ENCODE data around the gene DYNC2I2. TPM values are rescaled to one million over a fixed set of nuclear protein-coding genes. Genes with fewer than 3 reads are reported as not detected.

DYNC2I2 gene
- 52.4 and 53.2 TPM in 2 replicates for total RNA-seq (2022)
- Bru-seq, nascent RNA = percentile 49 among the genes with signal in this experiment
- percentile 64 among the genes with signal in this experiment for BruChase-seq, experiment 1, labeled RNA remaining after a 6-hour chase
- percentile 59 among the genes with signal in this experiment for BruChase-seq, experiment 2, labeled RNA remaining after a 2-hour chase
- long read RNA-seq, transcript WDR34-201 (9 exons, 1,755 nt) = major isoform, 132 of 164 reads
- long read RNA-seq, partial matches to known transcripts = 6 of 164 reads
- long read RNA-seq, other reads (novel, unspliced or antisense) = 26 of 164 reads

- CTCF ChIA-PET = no interaction called here
- Mint-ChIP-seq H3K27me3 (ENCODE audit: unreplicated experiment) (no peaks in the 10 kb centered on the region), H3K4me3 (ENCODE audit: low read depth, unreplicated experiment) (peak within 1 kb of the TSS; percentile 76), H3K9me3 (ENCODE audit: low read depth, unreplicated experiment) (no peaks in the 10 kb centered on the region), H3K27ac (ENCODE audit: unreplicated experiment) (peak within 1 kb of the TSS; percentile 98), H3K36me3 (ENCODE audit: insufficient read depth, unreplicated experiment) (peaks cover 17% of the 10 kb centered on the region), H3K4me1 (ENCODE audit: low read depth, unreplicated experiment) (peaks cover 8% of the 10 kb centered on the region)
- BruUV-seq (replicated peaks) = no TSS peak
- peak; percentile 93 for DNase-seq
- TF ChIP-seq CTCF (IDR thresholded peaks at IDR 0.05; ENCODE audit: unreplicated experiment) = no peak
- intact Hi-C loops (cut with micrococcal nuclease; ENCODE audit: unreplicated experiment) = no loop called here
These were observed at the start of gene DYNC2I2 for GRCh38 chr9:128656416-128657343. Gene DYNC2I2 (minus strand): TSS chr9:128656847. CDS start chr9:128656726, 121 bp downstream.

- TF ChIP-seq CTCF (IDR thresholded peaks at IDR 0.05; ENCODE audit: unreplicated experiment) = no peak
- no peak overlapping the region for H3K4me3 Mint-ChIP-seq (ENCODE audit: low read depth, unreplicated experiment)
- CTCF ChIA-PET = no interaction called here
- no peaks in the 10 kb centered on the region for H3K4me1 Mint-ChIP-seq (ENCODE audit: low read depth, unreplicated experiment)
- no TSS peak for BruUV-seq (replicated peaks)
- no peak overlapping the region for H3K27ac Mint-ChIP-seq (ENCODE audit: unreplicated experiment)
- no peaks in the 10 kb centered on the region for H3K9me3 Mint-ChIP-seq (ENCODE audit: low read depth, unreplicated experiment)
- H3K36me3 Mint-ChIP-seq (ENCODE audit: insufficient read depth, unreplicated experiment) = peaks cover 16% of the 10 kb centered on the region
- no peaks in the 10 kb centered on the region for H3K27me3 Mint-ChIP-seq (ENCODE audit: unreplicated experiment)
- intact Hi-C loops (cut with micrococcal nuclease; ENCODE audit: unreplicated experiment) = no loop called here
- no peak for DNase-seq
These were observed 49.4 kb upstream of the DYNC2I2 start for GRCh38 chr9:128706045-128706444.

- intact Hi-C loops (cut with micrococcal nuclease; ENCODE audit: unreplicated experiment) = no loop called here
- peaks cover 16% of the 10 kb centered on the region for H3K36me3 Mint-ChIP-seq (ENCODE audit: insufficient read depth, unreplicated experiment)
- CTCF ChIA-PET = no interaction called here
These were observed 48.7 kb upstream of the DYNC2I2 start for GRCh38 chr9:128705051-128705965.

More at GRCh38 chr9:128705051-128705965, 48.7 kb upstream of the DYNC2I2 start:
- no peaks in the 10 kb centered on the region for H3K9me3 Mint-ChIP-seq (ENCODE audit: low read depth, unreplicated experiment)
- no peaks in the 10 kb centered on the region for H3K4me1 Mint-ChIP-seq (ENCODE audit: low read depth, unreplicated experiment)
- no peak overlapping the region for H3K27ac Mint-ChIP-seq (ENCODE audit: unreplicated experiment)
- no peaks in the 10 kb centered on the region for H3K27me3 Mint-ChIP-seq (ENCODE audit: unreplicated experiment)
- no peak for TF ChIP-seq CTCF (IDR thresholded peaks at IDR 0.05; ENCODE audit: unreplicated experiment)
- H3K4me3 Mint-ChIP-seq (ENCODE audit: low read depth, unreplicated experiment) = no peak overlapping the region
- BruUV-seq (replicated peaks) = no TSS peak
- no peak for DNase-seq
